IMR-90 (cell line): ENCODE data around the gene RASGRP4. TPM values are rescaled to one million over a fixed set of nuclear protein-coding genes. Genes with fewer than 3 reads are reported as not detected.

Experiments used
- ATAC-seq: fragments of 200-7000 bp; cut with Tn5 transposase; 2 replicates; pipeline ENCODE4 v1.9.1; 2020; ENCODE audit warnings: low read depth, mild to moderate bottlenecking, moderate library complexity
- BruUV-seq: library from RNA; stranded (reverse); fragments of 400-500 nt; replicated peaks from 2 replicates; lab custom pipeline; 2021; lab: Mats Ljungman, UMichigan
- CTCF ChIA-PET: fragments of 300-600 bp; formaldehyde crosslinking; extraction: SDS; loops from one replicate; lab custom pipeline; 2021; ENCODE audit warnings: antibody characterized with exemption; lab: Yijun Ruan, JAX
- POLR2A ChIA-PET: fragments of 300-600 bp; sonication (Branson Sonifier 250); formaldehyde crosslinking; loops from one replicate; lab custom pipeline; 2022; ENCODE audit warnings: antibody characterized with exemption; ENCODE audit not compliant: unreplicated experiment; lab: Charles Lee
- DNase-seq: peaks from one replicate; pipeline ENCODE4 v3.0.0; 2013
- H2AFZ ChIP-seq: replicated peaks from 2 replicates; pipeline ENCODE3; 2013; ENCODE audit warnings: low read length, mild to moderate bottlenecking; ENCODE audit not compliant: poor library complexity
- H2AK5ac ChIP-seq: 2 replicates; pipeline ENCODE4 v1.6.1; 2013; ENCODE audit warnings: low read depth, low read length, inconsistent platforms
- H2AK9ac ChIP-seq: replicated peaks from 2 replicates; pipeline ENCODE3; 2013; ENCODE audit warnings: mild to moderate bottlenecking, low read depth, low read length, moderate library complexity; ENCODE audit not compliant: poor library complexity
- H2BK120ac ChIP-seq: 2 replicates; pipeline ENCODE4 v1.6.1; 2013; ENCODE audit warnings: low read depth, low read length, inconsistent platforms
- H2BK15ac ChIP-seq: 3 replicates; pipeline ENCODE4 v1.6.1; 2013; ENCODE audit warnings: low read depth, low read length, inconsistent platforms
- H2BK20ac ChIP-seq: 2 replicates; pipeline ENCODE4 v1.6.1; 2013; ENCODE audit warnings: low read depth, mild to moderate bottlenecking, inconsistent platforms, low read length, moderate library complexity
- H2BK5ac ChIP-seq: 2 replicates; pipeline ENCODE4 v1.6.1; 2013; ENCODE audit warnings: mild to moderate bottlenecking, low read depth, low read length, inconsistent platforms; ENCODE audit not compliant: poor library complexity, severe bottlenecking
- H3K14ac ChIP-seq: replicated peaks from 2 replicates; pipeline ENCODE4 v1.6.1; 2013; ENCODE audit warnings: low read depth, low read length, inconsistent platforms
- H3K18ac ChIP-seq: 2 replicates; pipeline ENCODE4 v1.6.1; 2013; ENCODE audit warnings: low read depth, low read length, control low read depth
- H3K23ac ChIP-seq: 2 replicates; pipeline ENCODE4 v1.6.1; 2013; ENCODE audit warnings: low read depth, low read length, inconsistent platforms
- H3K27ac ChIP-seq: 2 replicates; pipeline ENCODE4 v1.5.1; 2013; ENCODE audit warnings: mild to moderate bottlenecking, control low read depth, low read length; ENCODE audit not compliant: insufficient read depth
- H3K27me3 ChIP-seq: 2 replicates; pipeline ENCODE4 v1.6.1; 2013; ENCODE audit warnings: low read length; ENCODE audit not compliant: control insufficient read depth, insufficient read depth
- H3K36me3 ChIP-seq: 2 replicates; pipeline ENCODE4 v1.6.1; 2013; ENCODE audit warnings: low read length, mixed read lengths; ENCODE audit not compliant: control insufficient read depth, insufficient read depth
- H3K4ac ChIP-seq: 2 replicates; pipeline ENCODE4 v1.6.1; 2013; ENCODE audit warnings: low read depth, low read length, inconsistent platforms
- H3K4me1 ChIP-seq: 2 replicates; pipeline ENCODE4 v1.6.1; 2013; ENCODE audit warnings: low read length, mixed read lengths; ENCODE audit not compliant: control insufficient read depth, insufficient read depth
- H3K4me2 ChIP-seq: 2 replicates; pipeline ENCODE4 v1.6.1; 2013; ENCODE audit warnings: low read depth, mild to moderate bottlenecking, control low read depth, low read length, moderate library complexity
- H3K4me3 ChIP-seq: 2 replicates; pipeline ENCODE4 v1.5.1; 2013; ENCODE audit warnings: low read depth, mild to moderate bottlenecking, control low read depth, low read length, moderate library complexity; ENCODE audit not compliant: insufficient read depth
- H3K56ac ChIP-seq: 2 replicates; pipeline ENCODE4 v1.6.1; 2013; ENCODE audit warnings: low read length, inconsistent platforms; ENCODE audit not compliant: insufficient read depth; ENCODE audit errors: extremely low read depth
- H3K79me1 ChIP-seq, 2 experiments: 2 replicates each; pipeline ENCODE4 v1.6.1; 2013; ENCODE audit warnings: low read length in 2 of 2, inconsistent platforms in 1 of 2, low read depth in 1 of 2
- H3K9ac ChIP-seq: 2 replicates; pipeline ENCODE4 v1.6.1; 2013; ENCODE audit warnings: low read depth, low read length, control low read depth
- H3K9me1 ChIP-seq: 2 replicates; pipeline ENCODE4 v1.6.1; 2013; ENCODE audit warnings: low read length, inconsistent platforms; ENCODE audit not compliant: insufficient read depth
- H3K9me3 ChIP-seq: 2 replicates; pipeline ENCODE4 v1.6.1; 2013; ENCODE audit warnings: low read length; ENCODE audit not compliant: control insufficient read depth, insufficient read depth
- H4K20me1 ChIP-seq: 2 replicates; pipeline ENCODE4 v1.6.1; 2013; ENCODE audit warnings: low read length, inconsistent platforms; ENCODE audit not compliant: insufficient read depth
- H4K5ac ChIP-seq: 2 replicates; pipeline ENCODE4 v1.6.1; 2013; ENCODE audit warnings: mild to moderate bottlenecking, low read depth, low read length, control low read depth
- H4K8ac ChIP-seq, 2 experiments: 2 replicates each; pipeline ENCODE4 v1.6.1; 2013; ENCODE audit warnings: low read depth in 2 of 2, low read length in 2 of 2, control low read depth in 1 of 2, inconsistent platforms in 1 of 2
- H4K91ac ChIP-seq: 2 replicates; pipeline ENCODE4 v1.6.1; 2013; ENCODE audit warnings: low read depth, low read length, inconsistent platforms; ENCODE audit not compliant: insufficient read depth
- BHLHE40 ChIP-seq: fragments of 150-350 bp; IDR thresholded peaks from 2 replicates; pipeline ENCODE4 v1.6.1; 2016; ENCODE audit warnings: mild to moderate bottlenecking, low read depth, low read length
- CEBPB ChIP-seq: IDR thresholded peaks from 2 replicates; pipeline ENCODE4 v1.6.1; 2012; ENCODE audit warnings: low read depth, low read length, improper control_type of control experiment
- CHD1 ChIP-seq: IDR thresholded peaks from 2 replicates; pipeline ENCODE4 v1.6.1; 2012; ENCODE audit warnings: low read depth, low read length, improper control_type of control experiment
- CTCF ChIP-seq: conservative IDR thresholded peaks from 2 replicates; pipeline ENCODE4 v1.5.1; 2012; ENCODE audit warnings: mild to moderate bottlenecking, low read depth, low read length, improper control_type of control experiment
- ELK1 ChIP-seq: fragments of 150-350 bp; IDR thresholded peaks from 2 replicates; pipeline ENCODE4 v1.6.1; 2016; ENCODE audit warnings: low read depth, mild to moderate bottlenecking, low read length, moderate library complexity, borderline replicate concordance
- FOS ChIP-seq: fragments of 150-350 bp; IDR thresholded peaks from 2 replicates; pipeline ENCODE4 v1.6.1; 2016; ENCODE audit warnings: low read depth, low read length
- MAFK ChIP-seq: IDR thresholded peaks from 2 replicates; pipeline ENCODE4 v1.6.1; 2012; ENCODE audit warnings: low read depth, low read length, improper control_type of control experiment
- MAZ ChIP-seq: IDR thresholded peaks from 2 replicates; pipeline ENCODE4 v1.6.1; 2012; ENCODE audit warnings: low read depth, mild to moderate bottlenecking, low read length, improper control_type of control experiment, moderate library complexity, borderline replicate concordance
- MXI1 ChIP-seq: IDR thresholded peaks from 2 replicates; pipeline ENCODE4 v1.6.1; 2012; ENCODE audit warnings: low read depth, mild to moderate bottlenecking, low read length, moderate library complexity, borderline replicate concordance
- NFE2L2 ChIP-seq: fragments of 150-350 bp; IDR thresholded peaks from 2 replicates; pipeline ENCODE4 v1.6.1; 2016; ENCODE audit warnings: low read depth, mild to moderate bottlenecking, low read length
- POLR2A ChIP-seq: IDR thresholded peaks from 2 replicates; pipeline ENCODE4 v1.6.1; 2012; ENCODE audit warnings: mild to moderate bottlenecking, low read depth, low read length
- RAD21 ChIP-seq: IDR thresholded peaks from 2 replicates; pipeline ENCODE4 v1.6.1; 2012; ENCODE audit warnings: low read length, improper control_type of control experiment
- RCOR1 ChIP-seq: IDR thresholded peaks from 2 replicates; pipeline ENCODE4 v1.6.1; 2012; ENCODE audit warnings: mild to moderate bottlenecking, low read length, improper control_type of control experiment; ENCODE audit not compliant: insufficient replicate concordance
- RFX5 ChIP-seq: IDR thresholded peaks from 2 replicates; pipeline ENCODE4 v1.8.0; 2012; ENCODE audit warnings: low read depth, mild to moderate bottlenecking, low read length, moderate library complexity
- SMC3 ChIP-seq: fragments of 150-350 bp; IDR thresholded peaks from 2 replicates; pipeline ENCODE4 v1.6.1; 2016; ENCODE audit warnings: low read depth, mild to moderate bottlenecking, antibody characterized with exemption, low read length, moderate library complexity
- USF2 ChIP-seq: fragments of 150-350 bp; IDR thresholded peaks from 2 replicates; pipeline ENCODE4 v1.6.1; 2017; ENCODE audit warnings: mild to moderate bottlenecking, antibody characterized with exemption, low read length, low read depth
- WGBS, 2 experiments: methylation state at CpG; one replicate each; pipeline versions ENCODE4 v1.1.5 to v1.1.7; 2013; ENCODE audit warnings: missing lambda C conversion rate in 2 of 2; ENCODE audit not compliant: insufficient read length in 1 of 2; ENCODE audit errors: extremely low coverage in 2 of 2; 5-methylcytosine and 5-hydroxymethylcytosine counted together
- dilution Hi-C: fragments of 300-500 bp; cut with HindIII; formaldehyde crosslinking; loops from one replicate; pipeline ENCODE4 v1.14.3; 2018; ENCODE audit warnings: low sequenced_read_pairs; ENCODE audit not compliant: unreplicated experiment
- in situ Hi-C: fragments of 300-500 bp; cut with MboI; formaldehyde crosslinking; loops from 3 replicates; pipeline ENCODE4 v1.14.3; 2019; ENCODE audit warnings: low sequenced_read_pairs, inconsistent platforms, mixed read lengths
- intact Hi-C: fragments of 100-400 bp; cut with micrococcal nuclease; formaldehyde crosslinking; loops from 2 replicates; pipeline ENCODE4 v1.10.0; 2022
- polyA plus RNA-seq, 3 experiments: library from polyadenylated mRNA; depleted of rRNA; stranded (reverse); fragments of >200 nt; gene quantifications; 2 replicates each; pipeline ENCODE4 v1.2.3, GENCODE V29; 2012; ENCODE audit warnings: low replicate concordance in 1 of 3
- total RNA-seq: library from RNA; depleted of rRNA; stranded (reverse); fragments of >200 nt; gene quantifications from 2 replicates; pipeline ENCODE4 v1.2.3, GENCODE V29; 2012

The RASGRP4 gene
- total and polyA plus RNA-seq, 2 of the 4 experiments (the other 2 are of a cell fraction) = not detected

GRCh38 chr19:38385804-38386257 is 40.2 kb downstream of the RASGRP4 start:
- POLR2A ChIA-PET = no interaction called here
- WGBS, 2 experiments = 64% methylated on average over 22 of the region's 40 CpGs; no CpG with 5 or more reads in 1 of the 2 experiments

More at GRCh38 chr19:38385804-38386257, 40.2 kb downstream of the RASGRP4 start:
- dilution Hi-C loops = no loop called here
- H3K4me3 ChIP-seq = no peak overlapping the region
- H4K20me1 ChIP-seq = peaks cover 20% of the 10 kb centered on the region
- H3K4me1 ChIP-seq = peaks cover 2% of the 10 kb centered on the region
- peak overlapping the region; percentile 38 for H2AFZ ChIP-seq
- no peak overlapping the region for H3K23ac ChIP-seq
- no peak overlapping the region for H2BK5ac ChIP-seq
- no peak overlapping the region for H4K8ac ChIP-seq
- intact Hi-C loops = loop anchor here (5.0 kb wide), 1 partner anchor 154 kb away; no protein-coding TSS in a partner anchor
- H3K18ac ChIP-seq = no peak overlapping the region
- H3K27ac ChIP-seq = no peak overlapping the region
- no peak overlapping the region for H2BK15ac ChIP-seq
- H4K5ac ChIP-seq = no peak overlapping the region
- no peak overlapping the region for H3K56ac ChIP-seq
- no peak overlapping the region for H3K14ac ChIP-seq
- H3K4me2 ChIP-seq = no peak overlapping the region
- no peak for ATAC-seq
- no peak overlapping the region for H2BK20ac ChIP-seq
- no peak overlapping the region for H2AK9ac ChIP-seq
- H2BK120ac ChIP-seq = no peak overlapping the region
- CTCF ChIA-PET = no interaction called here
- H3K4ac ChIP-seq = no peak overlapping the region
- no peak overlapping the region for H3K9ac ChIP-seq
- DNase-seq = no peak
- H3K27me3 ChIP-seq = no peaks in the 10 kb centered on the region
- no peaks in the 10 kb centered on the region for H3K9me3 ChIP-seq
- TF ChIP-seq NFE2L2 (no peak), POLR2A (no peak), FOS (no peak), USF2 (no peak), CEBPB (no peak), ELK1 (no peak), MAZ (no peak), CTCF (no peak), MXI1 (no peak), MAFK (no peak), CHD1 (no peak), SMC3 (no peak), BHLHE40 (no peak), RAD21 (no peak), RFX5 (no peak), RCOR1 (no peak)
- peaks cover 35% of the 10 kb centered on the region for H3K36me3 ChIP-seq
- no TSS peak for BruUV-seq
- no peak overlapping the region for H2AK5ac ChIP-seq
- peaks cover 12% of the 10 kb centered on the region for H3K9me1 ChIP-seq
- H3K79me1 ChIP-seq = peaks cover 13 to 54% of the 10 kb centered on the region in 2 experiments; a peak in 3 of 4 replicates
- H4K91ac ChIP-seq = no peak overlapping the region
- in situ Hi-C loops = no loop called here
